HL-60 (cell line): ENCODE data around the gene NMRK1.

Experiments
- CTCF ChIP-seq: IDR thresholded peaks from one replicate; pipeline ENCODE4 v1.5.1; 2011; ENCODE audit warnings: low read length, control low read depth, inconsistent platforms; ENCODE audit not compliant: insufficient read depth
- POLR2AphosphoS5 ChIP-seq: IDR thresholded peaks from 2 replicates; pipeline ENCODE4 v1.6.1; 2012; ENCODE audit warnings: low read depth
- REST ChIP-seq: IDR thresholded peaks from 2 replicates; pipeline ENCODE4 v1.6.1; 2012; ENCODE audit warnings: low read depth; ENCODE audit not compliant: insufficient replicate concordance

GRCh38 chr9:75092766-75093165 lies 4.8 kb upstream of the NMRK1 start:
- TF ChIP-seq POLR2AphosphoS5 (no peak), CTCF (no peak), REST (no peak)
